Progenitor cell of endocrine pancreas (in vitro differentiated cells): ENCODE results near the gene NLGN1. TPM values are rescaled to one million over a fixed set of nuclear protein-coding genes. Genes with fewer than 3 reads are reported as not detected.

Experiments
- DNase-seq: peaks from one replicate; pipeline ENCODE4 v3.0.0; 2021; ENCODE audit warnings: low spot score; ENCODE audit not compliant: unreplicated experiment
- H3K27ac Mint-ChIP-seq: 2 replicates; pipeline ENCODE4 v1.8.0; 2021; ENCODE audit warnings: mild to moderate bottlenecking, moderate library complexity, mixed read lengths
- H3K27me3 Mint-ChIP-seq: 2 replicates; pipeline ENCODE4 v1.8.0; 2021; ENCODE audit warnings: mixed read lengths
- H3K36me3 Mint-ChIP-seq: 2 replicates; pipeline ENCODE4 v1.8.0; 2022; ENCODE audit warnings: mixed read lengths; ENCODE audit not compliant: insufficient read depth
- H3K4me1 Mint-ChIP-seq: 2 replicates; pipeline ENCODE4 v1.8.0; 2021; ENCODE audit warnings: low read depth, mixed read lengths
- H3K4me3 Mint-ChIP-seq: 2 replicates; pipeline ENCODE4 v1.8.0; 2021; ENCODE audit warnings: low read depth, mild to moderate bottlenecking, moderate library complexity, mixed read lengths
- H3K9me3 Mint-ChIP-seq: 2 replicates; pipeline ENCODE4 v1.8.0; 2021; ENCODE audit warnings: low read depth, mixed read lengths
- CTCF ChIP-seq: fragments of 200-600 bp; sonication (generic); IDR thresholded peaks from one replicate; pipeline ENCODE4 v1.5.0; 2021; ENCODE audit warnings: antibody characterized with exemption, mild to moderate bottlenecking; ENCODE audit not compliant: unreplicated experiment
- total RNA-seq: library from RNA; stranded (reverse); gene quantifications from 2 replicates; pipeline ENCODE4 v1.2.1, GENCODE V29; 2021

Gene NLGN1
- total RNA-seq, 1 donor from 2014 or later = 5.7 TPM

DNA sequence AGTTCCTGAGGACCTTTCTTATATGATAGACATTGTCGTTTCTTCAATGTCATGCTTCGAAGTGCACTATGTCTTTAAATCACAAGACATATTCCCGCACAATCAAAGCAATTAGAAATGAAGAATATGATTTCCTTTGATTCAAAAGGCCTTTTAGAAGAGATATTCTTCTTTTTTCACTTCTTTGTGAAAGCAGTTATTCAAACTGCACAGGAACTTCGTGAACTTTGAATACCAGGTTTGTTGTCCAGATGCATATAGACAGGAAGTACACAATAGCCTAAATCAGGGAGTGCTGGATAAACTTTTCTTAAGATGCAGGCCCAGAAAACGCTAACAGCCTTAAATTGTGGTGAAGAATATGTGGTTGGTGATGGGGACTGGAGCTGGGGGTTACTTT, 870.5 kb downstream of the NLGN1 start:
- Mint-ChIP-seq H3K36me3 (no peaks in the 10 kb centered on the region), H3K4me1 (no peaks in the 10 kb centered on the region), H3K4me3 (no peak overlapping the region), H3K27ac (no peak overlapping the region), H3K9me3 (no peaks in the 10 kb centered on the region), H3K27me3 (no peaks in the 10 kb centered on the region)
- no peak for DNase-seq
- TF ChIP-seq CTCF = no peak

- Mint-ChIP-seq H3K4me1 (no peaks in the 10 kb centered on the region), H3K9me3 (no peaks in the 10 kb centered on the region), H3K4me3 (no peak overlapping the region), H3K27me3 (no peaks in the 10 kb centered on the region), H3K27ac (no peak overlapping the region), H3K36me3 (no peaks in the 10 kb centered on the region)
- no peak for TF ChIP-seq CTCF
- no peak for DNase-seq
Observed at GRCh38 chr3:174268586-174268985, 871.0 kb downstream of the NLGN1 start.

DNA sequence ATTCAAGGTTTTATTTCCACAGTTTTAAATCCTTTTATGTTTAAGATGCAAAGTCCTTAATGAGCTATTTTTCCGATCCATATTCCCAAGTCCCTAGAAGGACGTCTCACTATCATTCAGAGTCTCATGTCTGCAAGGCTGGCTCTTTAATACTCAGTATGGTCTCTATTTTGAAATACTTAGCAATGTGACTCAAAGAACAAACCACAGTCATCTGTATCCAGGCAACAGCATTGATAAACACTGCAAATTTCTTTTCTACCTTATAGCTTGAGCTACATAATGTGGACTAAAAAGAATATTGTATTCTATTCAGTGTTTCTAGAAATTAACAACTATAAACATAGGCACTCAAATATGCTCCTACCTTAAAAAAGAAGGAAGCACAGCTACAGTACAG, 873.3 kb downstream of the NLGN1 start:
- no peaks in the 10 kb centered on the region for H3K4me1 Mint-ChIP-seq
- TF ChIP-seq CTCF = no peak
- H3K9me3 Mint-ChIP-seq = no peaks in the 10 kb centered on the region
- no peak overlapping the region for H3K4me3 Mint-ChIP-seq
- H3K27ac Mint-ChIP-seq = no peak overlapping the region
- no peaks in the 10 kb centered on the region for H3K36me3 Mint-ChIP-seq
- no peak for DNase-seq
- no peaks in the 10 kb centered on the region for H3K27me3 Mint-ChIP-seq

GRCh38 chr3:174275336-174275735, 877.8 kb downstream of the NLGN1 start:
- H3K4me3 Mint-ChIP-seq = no peak overlapping the region
- no peak for DNase-seq
- no peaks in the 10 kb centered on the region for H3K36me3 Mint-ChIP-seq
- no peaks in the 10 kb centered on the region for H3K9me3 Mint-ChIP-seq
- no peaks in the 10 kb centered on the region for H3K4me1 Mint-ChIP-seq
- H3K27me3 Mint-ChIP-seq = no peaks in the 10 kb centered on the region
- H3K27ac Mint-ChIP-seq = no peak overlapping the region
- no peak for TF ChIP-seq CTCF

DNA sequence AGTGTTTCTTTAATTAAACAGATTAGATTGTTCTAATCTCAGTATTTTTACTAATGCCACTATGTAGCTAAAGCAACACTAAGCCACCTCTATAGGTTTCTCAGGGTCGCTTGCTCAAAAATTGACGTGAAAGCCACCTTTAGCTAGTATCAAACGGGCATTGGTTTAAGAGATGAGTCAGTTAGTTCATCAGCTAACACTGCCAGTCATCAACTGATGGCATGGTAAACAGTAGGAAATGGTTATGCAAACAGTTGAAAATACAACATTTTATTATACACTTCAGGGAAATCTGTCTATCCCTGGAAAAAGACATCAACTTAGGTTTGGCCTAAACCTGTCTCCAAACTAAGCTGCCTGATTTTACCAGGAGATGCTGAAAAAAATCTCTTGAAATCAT, 879.3 kb downstream of the NLGN1 start:
- no peak overlapping the region for H3K27ac Mint-ChIP-seq
- H3K27me3 Mint-ChIP-seq = no peaks in the 10 kb centered on the region
- H3K4me3 Mint-ChIP-seq = no peak overlapping the region

More for the DNA sequence above, 879.3 kb downstream of the NLGN1 start:
- DNase-seq = no peak
- Mint-ChIP-seq H3K9me3 (no peaks in the 10 kb centered on the region), H3K36me3 (no peaks in the 10 kb centered on the region), H3K4me1 (no peaks in the 10 kb centered on the region)
- TF ChIP-seq CTCF = no peak
